Fibroblast of peridontal ligament (primary cell): ENCODE data around the gene AFDN.

Source experiments
- DNase-seq: peaks from one replicate; pipeline ENCODE4 v3.0.0-alpha.2; 2010; ENCODE audit errors: extremely low read depth

The AFDN gene

GRCh38 chr6:167877994-167878779 lies 51.5 kb downstream of the AFDN start:
- DNase-seq: no peak

GRCh38 chr6:167879612-167880011 lies 52.9 kb downstream of the AFDN start:
- no peak for DNase-seq

- DNase-seq: no peak
Observed at GRCh38 chr6:167881327-167881726, 54.6 kb downstream of the AFDN start.

DNA sequence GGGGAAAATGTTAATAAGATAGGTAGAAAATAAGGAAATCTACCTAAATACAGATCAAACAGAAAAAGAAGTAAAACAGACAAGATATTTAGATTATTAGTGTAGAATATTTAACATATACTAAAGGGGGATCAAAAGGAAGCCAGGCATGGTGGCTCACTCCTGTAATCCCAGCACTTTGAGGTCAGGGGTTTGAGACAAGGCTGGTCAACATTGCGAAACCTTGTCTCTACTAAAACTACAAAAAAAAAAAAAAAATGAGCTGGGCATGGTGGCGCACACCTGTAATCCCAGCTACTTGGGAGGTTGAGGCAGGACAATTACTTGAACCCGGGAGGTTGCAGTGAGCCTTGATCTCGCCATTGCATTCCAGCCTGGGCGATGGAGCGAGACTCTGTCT lies 55.5 kb downstream of the AFDN start:
- no peak for DNase-seq

- DNase-seq: no peak
Observed at GRCh38 chr6:167888098-167888497, 61.4 kb downstream of the AFDN start.

- DNase-seq: peak; percentile 6
Observed at GRCh38 chr6:167892835-167893815, 66.4 kb downstream of the AFDN start.

GRCh38 chr6:167894965-167895364 lies 68.3 kb downstream of the AFDN start:
- no peak for DNase-seq

GRCh38 chr6:167896648-167897047 lies 69.9 kb downstream of the AFDN start:
- no peak for DNase-seq

DNA sequence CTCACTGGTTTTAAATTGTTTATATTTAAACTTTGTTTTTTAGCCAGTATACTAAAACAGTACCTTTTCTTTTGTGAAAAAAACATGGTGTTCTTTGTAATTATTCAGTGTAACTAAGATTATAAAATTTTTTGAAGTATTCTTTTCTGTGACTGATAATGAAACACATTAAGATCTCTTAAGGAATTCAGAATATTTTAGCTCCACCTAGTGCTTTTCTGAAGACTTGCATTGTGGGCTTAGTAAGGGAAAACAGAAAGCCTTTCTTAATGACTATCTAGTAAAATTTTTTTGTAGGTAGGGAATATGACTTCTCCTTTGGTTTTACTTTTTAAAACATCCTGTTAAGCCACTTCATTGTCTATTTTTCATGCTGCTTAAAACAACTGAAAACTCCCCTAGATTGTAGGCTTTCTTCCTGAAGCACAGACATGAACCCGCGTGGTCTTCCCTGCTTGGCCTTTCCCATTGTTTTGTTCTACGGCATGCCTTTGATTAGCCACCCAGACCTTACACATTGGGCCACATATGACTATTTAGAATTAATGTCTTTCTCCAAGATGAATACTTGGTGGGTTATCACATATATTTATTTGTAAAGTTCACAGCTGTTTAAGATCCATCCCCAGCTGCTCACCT lies 72.1 kb downstream of the AFDN start:
- peak; percentile 74 for DNase-seq

DNA sequence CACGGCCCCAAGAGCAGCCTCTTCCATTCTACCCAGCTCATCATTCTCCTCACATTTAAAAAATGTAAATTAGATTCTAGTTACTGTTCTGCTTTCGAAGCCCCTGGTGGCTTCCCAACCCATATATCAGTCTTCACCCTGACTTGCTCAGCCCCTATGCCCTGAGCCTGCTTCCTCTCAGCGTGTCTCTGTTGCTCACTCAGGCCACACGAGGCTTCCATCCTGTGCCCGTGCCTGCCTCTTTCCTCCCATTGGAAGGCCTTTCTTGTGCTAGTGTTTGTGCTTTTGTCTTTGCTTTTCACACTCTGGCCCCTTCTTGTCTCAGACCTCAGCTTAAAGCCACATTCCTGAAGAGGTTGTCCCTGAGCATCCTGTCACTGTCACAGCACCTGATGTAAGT lies 78.1 kb downstream of the AFDN start:
- no peak for DNase-seq

GRCh38 chr6:167906899-167907298 lies 80.2 kb downstream of the AFDN start:
- DNase-seq: no peak

DNA sequence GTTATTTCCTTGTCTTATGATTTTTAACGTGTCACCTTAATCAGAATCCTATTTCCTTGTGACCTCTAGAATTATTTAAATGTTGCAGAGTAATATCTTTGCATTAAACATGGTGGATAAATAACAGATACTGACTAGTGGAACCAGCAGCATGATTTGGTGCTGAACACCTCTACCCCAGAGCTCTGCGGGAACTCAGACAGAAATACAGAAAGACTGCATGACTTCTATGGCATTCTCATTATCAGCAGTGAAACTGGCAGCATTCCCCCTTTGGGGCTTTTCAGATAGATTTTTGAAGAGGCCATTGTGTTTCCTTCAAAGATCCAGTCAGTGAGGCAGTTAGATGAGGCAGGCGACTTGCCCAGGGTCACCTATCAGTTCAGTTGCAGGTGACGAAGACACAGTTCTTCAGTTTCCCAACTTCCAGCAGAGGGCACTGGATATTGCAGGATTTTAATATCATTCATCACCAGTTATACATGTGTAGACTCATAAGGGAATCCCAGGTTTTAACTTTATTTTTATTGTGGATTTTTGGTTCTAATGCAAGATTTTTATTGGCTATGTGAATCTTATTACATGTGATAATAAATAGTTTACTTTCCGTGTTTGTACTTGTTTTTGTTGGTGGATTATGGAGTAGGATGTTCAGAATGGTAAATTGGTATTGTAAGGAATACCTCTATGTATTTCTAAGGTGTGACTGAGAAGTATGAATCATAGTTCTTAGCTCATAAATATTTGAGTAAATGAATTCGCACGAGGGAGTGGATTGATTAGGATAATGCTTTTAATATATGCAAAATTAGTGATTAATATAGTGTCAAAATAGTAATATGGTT lies 81.3 kb downstream of the AFDN start:
- DNase-seq: peak; percentile 59

DNA sequence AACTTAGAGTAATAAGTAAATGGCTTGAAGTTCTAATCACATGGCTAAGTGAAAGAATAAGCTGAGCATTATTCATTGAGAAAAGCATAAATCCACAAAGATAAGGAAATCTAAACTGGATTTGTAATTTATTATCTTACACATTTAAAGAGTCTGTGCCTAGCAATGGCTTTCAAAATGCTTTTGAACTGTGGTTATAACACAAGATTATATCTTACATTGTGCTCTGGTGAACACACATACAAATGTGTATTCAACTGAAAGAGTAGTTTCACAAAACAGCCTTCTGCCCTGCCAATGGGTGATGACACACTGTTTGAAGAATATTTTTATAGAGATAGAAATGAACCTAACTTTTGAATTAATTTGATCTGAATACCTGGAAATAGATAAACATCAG lies 83.3 kb downstream of the AFDN start:
- no peak for DNase-seq

DNA sequence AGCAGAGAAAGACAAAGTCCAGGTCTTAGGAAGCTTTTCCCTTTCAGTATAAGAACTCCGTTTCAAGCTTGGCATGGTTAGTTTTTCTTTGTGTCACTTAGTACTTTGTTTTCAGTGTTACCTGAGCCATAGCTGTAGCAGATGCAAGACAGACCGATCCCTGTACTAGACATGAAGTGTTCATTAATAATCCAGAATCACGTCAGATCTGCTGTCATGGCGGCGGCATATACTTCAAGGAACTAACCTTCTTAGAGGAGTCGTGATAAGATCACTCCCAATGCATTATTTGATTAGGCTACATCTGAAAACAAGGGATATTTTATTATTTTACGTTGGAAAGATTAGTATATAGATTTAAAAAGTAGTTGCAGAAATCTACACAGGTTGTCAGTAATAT lies 83.9 kb downstream of the AFDN start:
- DNase-seq: no peak

DNA sequence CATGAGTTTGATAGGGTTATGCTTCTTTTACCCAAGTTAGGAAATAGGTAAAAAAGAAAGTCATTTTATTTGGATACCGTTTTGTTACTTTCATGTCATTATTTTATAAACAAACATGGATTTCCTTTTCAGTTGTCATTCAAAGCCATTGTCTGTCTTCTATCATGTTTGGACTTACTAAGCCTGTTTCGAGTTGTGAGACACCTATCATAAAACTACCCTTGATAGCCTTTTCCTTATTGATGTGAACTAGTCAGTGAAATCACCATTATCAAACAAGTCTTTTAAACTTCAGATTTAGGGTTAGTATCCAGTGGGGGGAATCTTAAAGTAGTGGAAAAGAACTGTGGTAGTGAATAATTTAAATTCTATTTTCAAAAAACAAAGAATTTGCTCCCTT lies 85.8 kb downstream of the AFDN start:
- no peak for DNase-seq

- no peak for DNase-seq
Observed at GRCh38 chr6:167913699-167914098, 87.0 kb downstream of the AFDN start.

- no peak for DNase-seq
Observed at GRCh38 chr6:167915139-167915538, 88.4 kb downstream of the AFDN start.

DNA sequence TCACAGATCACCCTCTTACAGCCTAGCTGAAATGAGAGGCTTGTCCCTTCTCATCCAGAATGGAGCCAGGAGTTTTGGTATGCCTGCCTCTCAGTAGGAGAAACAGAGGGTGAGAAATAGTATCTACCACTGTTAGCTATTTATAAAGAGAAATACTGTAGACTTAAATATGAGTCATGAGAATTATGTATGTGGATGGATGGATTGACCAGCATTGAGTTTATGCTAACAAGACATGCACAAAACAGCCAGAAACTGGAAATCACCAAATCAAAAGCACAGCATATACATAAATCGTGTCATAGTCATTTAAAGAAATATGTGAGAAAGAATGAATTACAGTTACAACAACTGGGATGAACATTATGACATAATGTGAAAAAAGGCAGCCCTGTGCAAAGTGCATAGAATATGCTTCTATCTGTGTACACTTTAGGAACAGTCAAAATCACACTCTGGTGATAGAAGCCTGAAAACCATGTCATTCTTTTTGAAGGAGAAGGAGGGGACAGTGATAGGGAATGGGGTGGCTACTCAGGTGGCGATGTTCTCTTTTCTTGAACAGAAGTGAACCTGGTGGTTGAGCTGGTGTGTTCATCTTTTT lies 90.9 kb downstream of the AFDN start:
- DNase-seq: no peak

DNA sequence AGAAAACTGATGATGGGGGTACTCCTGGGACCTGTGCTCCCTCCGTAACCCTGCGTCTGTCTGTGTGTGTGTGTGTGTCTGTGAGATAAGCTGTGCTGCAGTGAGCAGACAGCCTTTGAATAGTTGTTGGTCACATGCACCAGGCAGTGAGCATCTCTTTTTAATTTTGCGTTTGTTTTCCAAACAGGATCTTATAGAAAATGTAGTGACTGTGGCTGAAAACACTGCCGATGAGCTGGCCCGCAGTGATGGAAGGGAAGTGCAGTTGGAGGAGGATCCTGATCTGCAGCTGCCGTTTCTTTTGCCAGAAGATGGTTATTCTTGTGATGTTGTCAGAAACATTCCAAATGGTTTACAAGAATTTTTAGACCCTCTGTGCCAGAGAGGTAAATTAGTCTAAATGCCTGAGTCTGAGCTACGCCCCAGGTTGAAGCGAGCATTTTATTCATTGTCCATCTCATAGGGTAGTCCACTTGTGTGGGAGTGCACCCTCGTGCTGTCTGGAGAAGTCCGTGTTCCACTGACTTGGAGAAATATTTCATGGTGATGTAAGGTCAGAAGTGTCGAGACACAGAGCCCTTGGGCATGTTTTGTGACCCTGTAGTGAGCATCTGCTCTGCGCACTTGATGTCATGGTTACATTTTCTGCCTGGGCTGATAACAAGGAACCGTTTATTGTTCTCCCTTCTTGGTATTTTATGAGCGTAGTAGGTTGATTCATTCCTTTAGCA lies 92.0 kb downstream of the AFDN start:
- DNase-seq: no peak

DNA sequence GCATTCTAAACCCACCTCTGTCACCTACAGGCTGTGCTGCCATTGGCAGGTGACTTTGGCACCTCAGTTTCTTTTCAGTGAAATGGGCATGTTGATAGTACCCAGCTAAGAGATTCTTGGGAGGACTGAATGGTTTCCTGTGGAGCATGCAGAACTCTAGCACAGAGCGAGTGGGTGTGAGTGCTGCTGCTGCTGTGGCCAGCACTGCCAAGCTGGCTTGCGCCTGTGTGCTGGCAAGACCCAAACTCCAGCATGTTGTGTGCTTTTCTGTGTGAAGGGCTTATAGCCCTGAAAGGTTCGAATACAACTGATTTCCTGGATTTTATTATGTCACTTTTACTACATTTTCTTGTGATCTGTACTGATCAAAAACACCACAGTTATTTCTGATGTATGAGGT lies 92.6 kb downstream of the AFDN start:
- DNase-seq: no peak
